Activated T-cell treated with anti-CD3 and anti-CD28 coated beads for 24 hours (primary cell): ENCODE results near the gene GPX3.

Experiments
- DNase-seq: peaks from one replicate; pipeline ENCODE4 v3.0.0-alpha.2; 2020; ENCODE audit warnings: low read depth

The GPX3 gene, protein sequence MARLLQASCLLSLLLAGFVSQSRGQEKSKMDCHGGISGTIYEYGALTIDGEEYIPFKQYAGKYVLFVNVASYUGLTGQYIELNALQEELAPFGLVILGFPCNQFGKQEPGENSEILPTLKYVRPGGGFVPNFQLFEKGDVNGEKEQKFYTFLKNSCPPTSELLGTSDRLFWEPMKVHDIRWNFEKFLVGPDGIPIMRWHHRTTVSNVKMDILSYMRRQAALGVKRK

GRCh38 chr5:151020304-151021110 is at the start of gene GPX3:
Gene GPX3 (plus strand): TSS chr5:151020591. CDS start chr5:151020655, 64 bp downstream.
- DNase-seq, result no peak

GRCh38 chr5:150978590-150978989 is 41.8 kb upstream of the GPX3 start:
- no peak for DNase-seq

DNA sequence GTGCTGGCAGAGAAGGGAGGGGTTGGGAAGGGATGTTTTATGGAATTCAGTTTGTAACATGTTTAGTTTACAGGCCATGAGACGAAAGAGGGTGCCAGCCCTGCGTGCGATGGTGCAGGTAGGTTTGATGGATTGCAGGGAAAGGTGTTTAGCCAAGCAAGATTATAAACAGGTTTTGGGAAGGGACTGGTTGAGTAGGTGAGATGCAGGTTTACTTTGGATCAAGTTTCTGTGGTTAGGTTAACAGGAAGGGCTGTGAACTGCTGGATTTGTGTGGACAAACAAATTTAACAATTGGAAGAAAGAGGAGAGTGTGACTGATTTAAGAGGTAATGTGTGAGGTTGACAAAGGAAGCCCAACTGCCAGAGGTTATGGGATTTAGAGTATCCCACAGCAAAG is 32.6 kb upstream of the GPX3 start:
- no peak for DNase-seq

DNA sequence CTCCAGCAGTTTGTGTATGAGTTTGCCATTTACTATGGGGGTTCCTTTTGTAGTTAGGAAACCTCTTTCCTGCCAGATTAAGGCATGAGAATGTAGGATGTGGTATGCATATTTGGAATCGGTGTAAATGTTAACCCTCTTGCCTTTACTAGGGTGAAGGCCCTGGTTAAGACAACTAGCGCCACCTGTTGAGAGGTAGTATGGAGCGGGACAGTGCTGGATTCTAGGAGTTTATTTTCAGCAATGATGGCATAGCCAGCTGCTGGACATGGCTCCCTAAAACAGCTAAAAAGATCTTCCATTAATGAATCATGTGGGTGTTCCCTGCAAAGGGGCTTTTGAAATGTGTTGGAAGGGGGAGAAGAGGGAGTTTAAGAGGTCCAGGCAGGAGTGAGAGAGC is 30.7 kb upstream of the GPX3 start:
- DNase-seq, result no peak

- no peak for DNase-seq
Observed at GRCh38 chr5:150992705-150993104, 27.7 kb upstream of the GPX3 start.

DNA sequence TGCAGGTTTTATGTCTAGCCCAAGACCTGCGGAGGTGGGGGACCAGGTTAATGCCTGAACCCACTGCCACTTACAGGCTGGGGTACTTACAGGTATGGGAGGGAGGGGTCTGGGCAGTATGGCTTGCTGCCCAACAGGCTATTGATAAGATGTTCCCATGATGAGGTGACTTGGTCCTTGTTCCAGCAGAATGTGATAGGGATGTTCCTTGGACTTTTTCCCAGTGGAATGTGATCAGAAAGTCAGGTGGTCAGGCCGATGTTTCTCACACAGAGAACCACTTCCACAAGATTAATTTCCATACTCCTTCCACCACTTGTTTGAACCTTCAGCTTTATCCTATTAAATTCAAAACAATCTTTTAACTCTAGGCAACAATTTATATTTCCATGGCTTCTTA is 27.0 kb upstream of the GPX3 start:
- DNase-seq, result no peak

DNA sequence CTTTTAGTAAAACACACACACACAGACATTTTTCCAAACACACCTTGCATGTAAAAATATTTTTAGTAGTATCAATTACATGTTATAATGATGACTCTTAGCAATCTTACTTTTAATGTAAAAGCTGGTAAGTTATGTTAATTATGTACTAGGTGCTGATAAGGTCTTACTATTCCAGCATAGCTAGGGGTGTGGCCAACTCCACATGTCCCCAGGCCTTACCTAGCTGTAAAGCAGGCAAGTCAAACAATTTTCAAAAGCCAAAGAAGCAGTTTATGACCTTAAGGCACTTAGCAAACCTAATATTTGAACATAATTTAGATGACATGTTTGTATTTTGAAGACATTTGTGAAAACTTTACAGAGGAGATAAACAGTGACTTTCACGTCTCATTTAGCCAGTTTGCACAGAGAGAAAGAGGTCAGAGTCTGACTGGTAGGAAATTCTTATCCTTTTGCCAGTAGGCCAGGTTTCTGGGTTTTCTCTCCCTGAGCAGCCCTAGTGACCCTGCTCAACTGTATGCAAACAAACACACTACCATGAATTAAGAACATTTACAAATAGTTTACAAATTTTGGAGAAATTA is 26.5 kb upstream of the GPX3 start:
- DNase-seq, result no peak

DNA sequence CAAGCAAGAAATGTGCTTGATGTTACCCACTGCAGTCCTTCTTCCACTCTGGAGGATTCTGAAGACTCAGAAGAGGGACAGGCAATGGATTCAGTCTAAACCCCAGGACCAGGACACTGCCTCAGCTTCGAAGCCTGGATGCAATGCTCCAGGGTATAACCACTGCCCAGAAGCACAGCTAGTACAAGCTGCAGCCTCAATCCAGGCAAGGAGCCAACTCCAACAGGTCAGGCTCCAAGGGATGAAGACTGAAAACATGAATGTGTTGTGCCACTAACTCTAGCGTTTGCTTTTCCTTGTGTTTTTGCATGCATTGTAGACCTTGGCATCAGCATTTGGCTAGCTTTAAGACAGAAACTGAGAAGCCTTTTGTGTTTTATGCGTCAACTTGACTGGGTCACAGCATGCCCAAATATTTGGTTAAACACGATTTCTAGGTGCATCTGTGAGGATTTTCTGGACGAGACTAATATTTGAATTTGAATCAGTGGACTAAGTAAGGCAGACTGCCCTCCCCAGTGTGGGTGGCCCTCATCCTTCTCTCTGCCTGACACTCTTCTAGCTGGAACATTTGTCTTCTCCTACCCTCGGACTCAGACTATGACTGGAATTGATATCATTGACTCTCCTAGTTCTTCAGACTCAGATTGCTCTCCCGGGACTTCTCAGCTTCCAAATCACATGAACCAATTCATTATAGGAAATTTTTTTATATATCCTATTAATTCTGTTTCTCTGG is 20.5 kb upstream of the GPX3 start:
- no peak for DNase-seq

- no peak for DNase-seq
Observed at GRCh38 chr5:151001436-151001835, 19.0 kb upstream of the GPX3 start.

DNA sequence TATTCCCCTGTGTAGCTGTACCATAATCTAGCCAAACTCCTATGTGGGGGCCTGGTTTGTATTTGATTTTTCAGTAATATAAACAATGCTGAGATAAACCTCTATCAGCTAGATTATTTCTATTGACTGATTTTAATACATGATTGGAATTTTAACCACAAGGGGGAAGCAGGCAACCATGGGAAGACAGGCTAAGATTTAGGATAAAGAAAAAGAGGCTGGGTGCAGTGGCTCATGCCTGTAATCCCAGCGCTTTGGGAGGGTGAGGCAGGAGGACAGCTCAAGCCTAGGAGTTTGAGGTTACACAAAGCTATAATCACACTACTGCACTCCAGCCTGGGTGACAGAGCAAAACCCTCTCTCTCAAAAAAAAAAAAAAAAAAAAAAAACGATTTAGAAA is 18.1 kb upstream of the GPX3 start:
- DNase-seq, result no peak

- no peak for DNase-seq
Observed at GRCh38 chr5:151002681-151003502, 17.5 kb upstream of the GPX3 start.

- no peak for DNase-seq
Observed at GRCh38 chr5:151003503-151003860, 16.9 kb upstream of the GPX3 start.

GRCh38 chr5:151004499-151004898 is 15.9 kb upstream of the GPX3 start:
- DNase-seq, result no peak

GRCh38 chr5:151005187-151005949 is 15.0 kb upstream of the GPX3 start:
- no peak for DNase-seq

GRCh38 chr5:151005950-151006576 is 14.3 kb upstream of the GPX3 start:
- no peak for DNase-seq

GRCh38 chr5:151006704-151007334 is 13.6 kb upstream of the GPX3 start:
- DNase-seq, result no peak

DNA sequence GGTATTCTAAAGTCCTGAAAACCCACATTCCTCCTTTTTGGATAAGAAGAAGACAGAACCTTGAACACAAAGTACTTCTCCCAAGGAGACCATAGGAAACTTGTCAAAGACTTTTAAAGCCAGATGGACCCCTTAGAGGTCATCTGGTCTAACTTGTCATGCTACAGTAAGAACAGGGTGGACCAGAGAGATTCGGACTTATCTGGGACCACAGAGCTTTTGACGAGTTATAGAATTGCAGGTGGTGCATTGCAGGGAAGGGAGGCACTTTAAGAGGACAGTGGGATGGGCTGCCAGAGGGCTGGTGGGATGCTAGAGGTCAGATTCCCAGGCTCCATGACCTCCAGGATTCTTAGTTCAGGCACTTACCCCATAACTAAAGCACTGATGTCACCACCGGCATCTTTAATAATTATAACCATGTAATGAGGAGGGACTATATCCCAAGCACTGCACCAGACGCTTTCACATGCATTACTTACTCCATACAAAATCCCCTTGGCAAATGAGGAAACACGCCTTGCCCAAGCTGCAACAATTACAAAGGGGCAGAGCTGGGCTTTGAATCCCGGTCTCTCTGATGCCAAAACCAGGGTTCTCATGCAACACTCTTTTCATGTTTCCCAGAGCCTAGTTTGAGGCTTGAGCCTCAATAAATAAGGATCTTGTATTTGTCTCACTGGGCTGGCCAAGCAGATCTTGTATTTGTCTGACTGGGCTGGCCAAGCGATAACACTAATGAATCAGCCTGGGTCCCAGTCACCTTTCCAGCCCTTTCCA is 12.8 kb upstream of the GPX3 start:
- no peak for DNase-seq

DNA sequence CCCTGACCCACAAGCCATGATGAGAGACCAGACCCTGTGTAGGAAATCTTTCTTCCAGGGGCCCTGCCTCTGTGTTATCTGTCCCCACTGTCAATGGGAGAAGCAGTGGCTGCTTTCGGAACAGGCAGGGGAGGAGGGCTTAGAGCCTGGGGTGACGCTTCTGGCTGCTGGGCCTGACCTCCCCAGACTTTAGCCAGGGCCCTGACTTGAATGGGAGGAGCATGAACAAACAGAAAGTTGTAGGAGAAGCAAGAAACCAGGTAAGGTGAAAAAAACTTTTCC is 12.2 kb upstream of the GPX3 start:
- DNase-seq, result no peak

- no peak for DNase-seq
Observed at GRCh38 chr5:151008906-151009305, 11.5 kb upstream of the GPX3 start.

DNA sequence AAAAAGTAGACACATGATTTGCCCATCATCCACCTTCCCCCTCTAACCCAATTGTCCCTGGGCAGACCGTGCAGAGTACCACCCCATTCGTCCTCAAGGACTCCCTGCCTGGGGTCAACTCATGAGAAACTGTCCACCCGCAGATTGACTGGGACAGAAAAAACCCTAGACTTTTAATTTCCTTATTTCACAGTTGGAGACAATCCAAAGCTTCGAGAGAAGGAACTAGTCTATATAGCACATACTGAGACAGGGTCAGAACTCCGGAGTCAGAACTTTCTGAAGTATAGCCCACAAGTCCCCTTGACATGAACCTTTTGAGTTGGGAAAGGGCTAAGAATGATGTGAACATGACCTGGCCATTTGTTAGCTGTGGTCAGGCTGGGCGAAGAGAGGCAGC is 7.5 kb upstream of the GPX3 start:
- DNase-seq, result no peak
